Stimulated activated CD4-positive, alpha-beta T cell treated with anti-CD3 and anti-CD28 coated beads, TNF-alpha, amount 100 ng/mL, for 1 hour (primary cell): ENCODE data around the gene KCP.
"Not testable (repeated sequence)": the region's sequence is repeated elsewhere in the genome, so short reads cannot be mapped to it uniquely, and the experiment has no call there.

Source experiments
- DNase-seq, 3 donors: peaks; one replicate each; pipeline ENCODE4 v3.0.0-alpha.2; 2020; ENCODE audit warnings: low read depth in 3 of 3, low spot score in 1 of 3

KCP gene

DNA sequence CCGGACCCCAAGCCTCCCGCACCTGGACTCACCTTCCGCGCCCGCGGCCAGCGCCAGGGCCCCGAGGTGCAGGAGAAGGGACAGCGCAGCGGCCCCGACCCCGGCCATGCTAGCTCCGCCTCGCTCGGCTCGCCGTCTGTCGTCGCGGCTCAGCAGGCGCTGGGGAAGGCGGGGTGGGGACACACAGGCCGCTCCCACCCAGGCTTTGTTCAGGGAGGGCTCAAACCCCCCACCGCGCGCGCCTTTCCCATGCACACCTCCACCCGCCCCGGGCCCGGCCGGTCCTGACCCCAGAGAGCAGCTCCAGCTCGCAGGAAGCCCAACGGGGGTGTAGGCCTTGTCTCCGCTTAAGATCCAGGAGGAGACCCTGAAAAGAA, at the start of gene KCP:
Gene KCP, minus strand, starts transcription at position 141 of the 377 bp plus-strand sequence. Its CDS starts 33 bp downstream, at position 108.
- no peak for DNase-seq

DNA sequence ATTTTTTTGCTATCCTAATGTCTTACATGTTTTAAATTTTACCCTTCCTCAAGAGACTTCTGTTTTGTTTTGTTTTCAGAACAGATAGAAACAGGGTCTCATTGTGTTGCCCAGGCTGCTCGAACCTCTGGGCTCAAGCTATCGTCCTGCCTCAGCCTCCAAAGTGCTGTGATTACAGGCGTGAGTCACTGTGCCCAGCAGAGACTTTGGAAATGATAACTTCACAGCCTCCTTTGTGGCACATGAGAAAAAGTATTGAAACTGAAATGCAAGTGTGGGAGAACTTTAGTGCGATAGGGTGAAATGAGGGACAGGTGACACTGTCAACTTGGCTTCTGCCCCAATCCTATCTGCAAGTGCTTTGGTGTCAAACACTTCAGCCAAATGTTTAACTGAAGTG, 48.8 kb upstream of the KCP start:
- DNase-seq: no peak

- no peak for DNase-seq
Measured at GRCh38 chr7:128955981-128956380, 45.5 kb upstream of the KCP start.

GRCh38 chr7:128954830-128955802, 44.6 kb upstream of the KCP start:
- DNase-seq: no peak

- no peak for DNase-seq
Measured at GRCh38 chr7:128954150-128954549, 43.6 kb upstream of the KCP start.

GRCh38 chr7:128951296-128951695, 40.8 kb upstream of the KCP start:
- no peak for DNase-seq

DNA sequence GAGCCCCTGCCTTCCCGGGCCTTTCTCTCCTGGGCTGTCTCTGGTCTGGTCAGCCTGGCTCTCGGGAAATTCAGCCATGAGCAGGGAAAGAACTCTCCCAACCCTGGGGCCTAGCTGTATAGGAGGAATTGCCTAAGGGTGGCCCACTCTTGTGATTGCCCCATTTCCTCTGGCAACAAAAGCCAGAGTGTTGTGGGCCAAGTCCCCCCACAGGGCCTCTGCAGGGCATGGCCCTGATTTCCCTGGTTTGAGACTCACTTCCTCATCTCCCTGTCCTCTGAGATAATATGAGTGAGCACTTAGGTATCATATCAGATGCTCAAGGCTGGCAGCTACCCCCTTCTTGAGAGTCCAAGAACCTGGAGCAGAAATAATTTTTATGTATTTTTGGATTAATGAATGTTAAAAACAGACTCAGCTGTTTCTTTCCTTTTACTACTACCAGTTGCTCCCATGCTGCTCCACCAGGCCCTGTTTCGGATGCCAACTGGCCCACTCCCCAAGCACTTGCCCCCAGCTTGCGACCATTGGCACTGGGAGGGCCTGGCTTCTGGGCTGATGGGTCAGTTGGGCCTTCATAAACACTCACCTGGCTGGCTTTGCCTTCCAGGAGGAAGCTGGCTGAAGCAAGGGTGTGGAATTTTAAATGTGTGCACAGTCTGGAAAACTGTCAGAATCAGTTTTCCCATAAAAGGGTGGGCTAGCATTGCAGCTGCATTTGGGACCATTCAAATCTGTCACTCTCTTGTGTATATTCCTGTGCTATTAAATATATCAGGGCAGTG, 38.7 kb upstream of the KCP start:
- DNase-seq: no peak

DNA sequence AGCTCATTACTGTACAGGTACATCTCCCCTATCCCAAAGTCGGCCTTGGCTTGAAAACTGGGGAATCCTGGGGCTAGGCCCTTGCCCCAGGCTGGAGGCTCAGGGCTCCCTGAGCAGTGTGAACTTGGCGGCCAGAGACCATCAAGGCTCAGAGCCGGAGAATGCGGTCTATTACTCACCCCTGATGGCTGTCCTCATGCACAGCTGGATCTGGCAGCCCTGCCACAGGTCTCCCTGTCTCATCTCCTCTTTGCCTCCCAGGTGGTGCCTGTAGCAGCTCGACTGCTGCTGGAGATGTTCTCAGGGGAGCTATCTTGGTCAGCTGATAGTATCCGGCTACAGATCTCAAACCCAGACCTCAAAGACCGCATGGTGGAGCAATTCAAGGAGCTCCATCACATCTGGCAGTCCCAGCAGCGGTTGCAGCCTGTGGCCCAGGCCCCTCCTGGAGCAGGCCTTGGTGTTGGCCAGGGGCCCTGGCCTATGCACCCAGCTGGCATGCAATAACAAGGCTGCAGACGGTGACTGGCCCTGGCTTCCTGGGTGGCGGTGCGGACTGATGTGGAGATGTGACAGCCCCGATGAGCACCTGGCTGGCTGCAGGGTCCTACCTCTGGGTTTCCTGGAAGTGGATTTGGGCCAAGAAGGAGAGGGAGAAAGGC, 37.9 kb upstream of the KCP start:
- DNase-seq: no peak

GRCh38 chr7:128947854-128948253, 37.3 kb upstream of the KCP start:
- DNase-seq: no peak

GRCh38 chr7:128946936-128947830, 36.7 kb upstream of the KCP start:
- DNase-seq: no peak

DNA sequence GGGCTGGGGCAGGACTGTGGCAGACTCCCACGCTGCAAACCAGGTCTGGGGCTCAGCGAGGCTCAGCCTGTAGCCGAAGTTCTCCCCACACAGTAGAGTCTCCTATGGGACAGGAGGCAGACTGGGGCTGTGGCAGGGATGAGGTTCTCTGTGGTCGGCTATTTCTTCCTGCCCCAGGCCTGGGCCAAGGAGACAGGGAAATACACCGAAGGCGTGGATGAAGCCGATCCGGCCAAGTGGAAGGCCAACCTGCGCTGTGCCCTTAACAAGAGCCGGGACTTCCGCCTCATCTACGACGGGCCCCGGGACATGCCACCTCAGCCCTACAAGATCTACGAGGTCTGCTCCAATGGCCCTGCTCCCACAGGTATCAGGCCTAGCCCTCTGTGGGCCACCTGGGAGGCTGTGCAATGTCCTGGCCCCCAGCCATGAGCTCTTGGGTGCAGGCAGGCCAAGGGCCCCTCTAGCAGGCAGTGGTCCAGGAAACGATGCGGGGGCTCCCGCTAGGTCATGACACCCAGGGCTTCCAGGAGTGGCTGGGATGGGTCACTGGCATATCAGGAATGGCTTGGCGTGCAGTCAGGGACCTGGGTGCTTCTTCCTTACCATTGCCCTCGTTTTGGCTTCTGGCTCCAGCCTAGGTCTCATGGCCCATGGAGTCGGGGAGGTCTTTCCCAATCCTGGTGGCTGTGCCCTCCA, 35.3 kb upstream of the KCP start:
- no peak for DNase-seq

DNA sequence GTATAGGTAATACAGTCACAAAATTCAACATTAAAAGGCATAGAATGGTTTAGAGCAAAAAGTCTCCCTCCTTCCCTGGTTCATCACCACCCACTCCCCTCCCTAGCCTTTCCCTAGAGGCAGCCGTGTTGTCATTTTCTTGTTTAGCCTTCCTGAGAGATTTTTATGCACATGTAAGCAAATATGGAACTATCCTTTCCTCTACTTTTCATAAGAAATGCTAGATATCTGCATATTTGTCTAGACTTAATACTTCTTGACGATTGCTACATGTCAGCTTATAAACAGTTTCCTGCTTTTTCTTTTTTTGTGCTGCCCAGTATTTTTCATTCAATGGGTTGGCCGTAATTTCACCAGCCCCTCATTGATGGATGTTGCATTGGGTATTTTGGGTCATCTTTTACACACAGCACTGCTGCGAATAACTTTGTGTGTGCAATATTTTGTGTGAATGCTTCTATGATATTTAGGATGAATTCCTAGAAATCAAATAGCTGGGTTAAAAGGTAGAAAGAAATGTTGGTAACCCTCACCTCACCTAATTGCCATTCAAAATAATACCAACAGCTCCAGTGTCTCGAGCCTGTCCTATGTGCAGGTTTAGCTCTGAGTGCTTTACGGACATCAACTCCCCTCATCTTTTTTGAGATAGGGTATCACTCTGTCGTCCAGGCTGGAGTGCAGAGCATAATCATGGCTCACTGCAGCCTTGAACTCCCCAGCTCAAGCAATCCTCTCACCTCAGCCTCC, 34.2 kb upstream of the KCP start:
- no peak for DNase-seq

DNA sequence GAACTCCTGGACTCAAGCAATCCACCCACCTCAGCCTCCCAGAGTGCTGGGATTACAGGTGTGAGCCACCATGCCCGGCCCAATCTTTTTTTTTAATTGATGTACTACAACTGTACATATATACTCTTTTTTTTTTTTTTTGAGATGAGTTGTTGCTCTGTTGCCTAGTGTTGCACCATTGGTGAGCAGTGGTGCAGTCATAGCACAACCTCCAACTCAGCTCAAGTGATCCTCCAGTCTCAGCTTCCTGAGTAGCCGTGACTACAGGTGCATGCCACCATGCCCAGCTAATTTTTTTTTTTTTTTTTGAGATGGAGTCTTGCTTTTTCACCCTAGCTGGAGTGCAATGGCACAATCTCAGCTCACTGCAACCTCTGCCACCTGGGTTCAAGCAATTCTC, 32.7 kb upstream of the KCP start:
- not testable (repeated sequence) for DNase-seq

DNA sequence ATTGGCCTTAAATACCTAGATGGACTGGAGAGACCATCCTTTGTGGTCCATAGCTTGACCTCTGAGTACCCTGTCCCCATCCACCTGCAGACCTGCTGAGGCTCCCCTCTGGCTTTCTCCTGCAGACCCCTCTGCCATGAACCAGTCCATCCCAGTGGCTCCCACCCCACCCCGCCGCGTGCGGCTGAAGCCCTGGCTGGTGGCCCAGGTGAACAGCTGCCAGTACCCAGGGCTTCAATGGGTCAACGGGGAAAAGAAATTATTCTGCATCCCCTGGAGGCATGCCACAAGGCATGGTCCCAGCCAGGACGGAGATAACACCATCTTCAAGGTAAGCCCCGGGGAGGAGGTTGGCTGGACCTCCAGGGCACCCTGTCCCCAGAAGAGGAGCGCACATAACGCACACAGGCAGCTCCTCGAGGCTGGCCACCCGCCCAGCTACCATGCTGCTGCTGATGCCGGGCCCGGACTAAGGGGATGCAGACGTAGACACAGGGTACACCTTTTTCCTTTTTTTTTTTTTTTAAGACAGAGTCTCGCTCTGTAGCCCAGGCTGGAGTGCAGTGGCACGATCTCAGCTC, 31.5 kb upstream of the KCP start:
- no peak for DNase-seq

GRCh38 chr7:128941323-128941890, 30.9 kb upstream of the KCP start:
- DNase-seq: no peak

- no peak for DNase-seq
Measured at GRCh38 chr7:128940494-128941322, 30.2 kb upstream of the KCP start.

DNA sequence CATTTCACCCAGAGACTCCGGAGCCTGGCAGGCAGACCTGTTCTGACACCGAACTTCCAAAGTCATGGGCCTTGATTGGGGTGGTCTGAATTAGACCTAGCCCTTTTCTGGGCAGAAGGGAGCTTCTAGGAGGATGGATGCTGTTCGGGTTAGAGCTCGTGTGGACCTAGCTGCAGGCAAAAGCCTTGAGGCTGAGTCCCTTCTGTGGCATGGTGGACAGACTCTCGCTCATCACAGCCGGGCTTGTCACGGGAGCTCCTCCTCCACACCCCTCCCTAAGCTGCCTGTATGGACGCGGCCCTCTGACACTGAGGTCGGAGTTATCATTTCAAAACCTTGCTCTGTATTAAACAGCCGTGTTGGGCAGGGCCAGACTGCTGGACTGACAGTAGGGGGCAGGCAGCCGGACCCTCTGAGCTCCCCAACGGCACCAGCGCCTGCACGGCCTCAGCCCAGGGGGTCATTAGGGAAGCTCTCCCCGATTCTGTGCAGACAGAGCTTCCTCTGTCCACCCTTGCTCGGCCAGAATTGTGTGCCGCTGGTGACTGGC, 29.4 kb upstream of the KCP start:
- DNase-seq: no peak
